Measurements from ENCODE around the gene VCAM1. TPM values are rescaled to one million over a fixed set of nuclear protein-coding genes. Genes with fewer than 3 reads are reported as not detected.

VCAM1 gene
- total and polyA plus RNA-seq, 2 of the 8 experiments (the other 6 are each of a cell fraction or from before 2014, with no cell fraction given): 0.21 TPM; not detected in 1

DNA sequence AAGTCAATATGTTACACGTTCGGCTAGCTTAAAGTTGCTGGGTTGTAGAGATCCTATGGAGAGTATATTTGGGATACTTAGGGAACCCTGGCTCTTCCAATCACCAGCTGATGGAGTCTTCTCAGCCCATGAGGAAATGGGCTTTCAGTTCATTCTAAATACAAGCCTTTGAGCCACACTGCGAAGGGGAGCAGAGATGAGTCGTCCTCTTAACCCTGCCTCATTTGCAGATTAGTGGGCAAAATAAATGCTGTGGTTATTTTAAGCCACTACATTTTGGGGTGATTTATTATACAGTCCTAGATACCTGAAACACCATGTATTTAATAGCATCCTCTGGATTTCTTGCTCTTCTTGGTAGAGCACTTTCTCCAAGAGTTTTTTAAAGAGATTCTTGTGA, 19.0 kb upstream of the VCAM1 start:
- 88% methylated on average over 4 of the region's 4 CpGs; no CpG with 5 or more reads in 1 of the 2 experiments for WGBS, 2 experiments (ENCODE audit: extremely low coverage in 1 of 2, insufficient coverage in 1 of 2, insufficient read length in 1 of 2, insufficient replicate concordance in 2 of 2, low coverage in 1 of 2, low lambda C conversion rate in 2 of 2, missing lambda C conversion rate in 1 of 2)
- H3K4me3 ChIP-seq (ENCODE audit: extremely low read depth in 1 of 4, insufficient read depth in 2 of 4, low read depth in 3 of 4, low read length in 4 of 4): no peak overlapping the region
- H3K4me2 ChIP-seq (ENCODE audit: insufficient read depth in 1 of 2, low read depth in 2 of 2, low read length in 2 of 2): no peak overlapping the region
- H3K9me3 ChIP-seq (ENCODE audit: insufficient read depth in 2 of 2, low read depth in 1 of 2, low read length in 1 of 2): no peaks in the 10 kb centered on the region
- TF ChIP-seq, protein P1, sequence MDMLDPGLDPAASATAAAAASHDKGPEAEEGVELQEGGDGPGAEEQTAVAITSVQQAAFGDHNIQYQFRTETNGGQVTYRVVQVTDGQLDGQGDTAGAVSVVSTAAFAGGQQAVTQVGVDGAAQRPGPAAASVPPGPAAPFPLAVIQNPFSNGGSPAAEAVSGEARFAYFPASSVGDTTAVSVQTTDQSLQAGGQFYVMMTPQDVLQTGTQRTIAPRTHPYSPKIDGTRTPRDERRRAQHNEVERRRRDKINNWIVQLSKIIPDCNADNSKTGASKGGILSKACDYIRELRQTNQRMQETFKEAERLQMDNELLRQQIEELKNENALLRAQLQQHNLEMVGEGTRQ (IDR thresholded peaks at IDR 0.05; ENCODE audit: low read length): no peak
- DNase-seq (ENCODE audit: low read depth in 1 of 2, low spot score in 2 of 2) (no peak), FAIRE-seq (no peak)
- H3K4ac ChIP-seq (replicated peaks; ENCODE audit: insufficient read length, low read depth, low read length): no peak overlapping the region
- no peak overlapping the region for H3K18ac ChIP-seq (ENCODE audit: extremely low read depth, low read length)
- H2BK5ac ChIP-seq (ENCODE audit: low read depth, low read length): no peak overlapping the region
- no peak overlapping the region for H3K23ac ChIP-seq (ENCODE audit: insufficient read length)
- POLR2A ChIA-PET (ENCODE audit: partially characterized antibody): no interaction called here
- no peak overlapping the region for H2BK12ac ChIP-seq (ENCODE audit: low read depth, low read length)
- H3K79me2 ChIP-seq (ENCODE audit: control insufficient read depth in 1 of 2, insufficient read depth in 2 of 2, low read length in 2 of 2): no peaks in the 10 kb centered on the region
- H3K14ac ChIP-seq (ENCODE audit: insufficient read length): no peak overlapping the region
- H3K23me2 ChIP-seq (ENCODE audit: low read depth, low read length): no peaks in the 10 kb centered on the region
- no peak overlapping the region for H3K56ac ChIP-seq (replicated peaks; ENCODE audit: insufficient read length, low read depth, low read length)
- no peak overlapping the region for H3K9ac ChIP-seq (replicated peaks in 1 of 4; ENCODE audit: extremely low read depth in 1 of 4, low read depth in 3 of 4, low read length in 3 of 4)
- no peak overlapping the region for H2BK120ac ChIP-seq (replicated peaks; ENCODE audit: low read depth, low read length)
- no peaks in the 10 kb centered on the region for H3K27me3 ChIP-seq (replicated peaks in 1 of 4; ENCODE audit: control insufficient read depth in 3 of 4, extremely low read depth in 1 of 4, insufficient read depth in 3 of 4, low read length in 3 of 4)
- CTCF ChIA-PET (ENCODE audit: partially characterized antibody): interaction anchor here (0.7 kb wide), 1 partner anchor 9 kb away, joined by 3 read pairs; no protein-coding TSS in a partner anchor
- no peaks in the 10 kb centered on the region for H3K79me1 ChIP-seq (ENCODE audit: low read depth, low read length)
- no peak overlapping the region for H2BK20ac ChIP-seq (ENCODE audit: low read length)
- H2AK5ac ChIP-seq (ENCODE audit: low read depth, low read length): no peak overlapping the region
- no peak overlapping the region for H4K91ac ChIP-seq (replicated peaks; ENCODE audit: insufficient read length, low read length)
- H3K4me1 ChIP-seq (replicated peaks in 1 of 4; ENCODE audit: control insufficient read depth in 3 of 4, insufficient read depth in 4 of 4, low read length in 3 of 4): peaks cover 0 to 5% (median 0%) of the 10 kb centered on the region in 4 experiments; a peak in 1 of 7 replicates
- no peak overlapping the region for H2BK15ac ChIP-seq (ENCODE audit: low read length)
- no peak overlapping the region for H4K5ac ChIP-seq (ENCODE audit: insufficient read length, low read depth, low read length)
- H3K27ac ChIP-seq (ENCODE audit: low read depth, low read length): no peak overlapping the region
- H4K20me1 ChIP-seq (replicated peaks in 1 of 2; ENCODE audit: control insufficient read depth in 1 of 2, insufficient read depth in 2 of 2, low read length in 2 of 2): no peaks in the 10 kb centered on the region
- no peak overlapping the region for H4K8ac ChIP-seq (ENCODE audit: extremely low read depth, insufficient read depth, low read length)
- H3K36me3 ChIP-seq (ENCODE audit: control insufficient read depth in 2 of 4, insufficient read depth in 4 of 4, low read length in 3 of 4): no peaks in the 10 kb centered on the region
- peak overlapping the region; percentile 64; the same call in 1 of the 2 replicates for H2AFZ ChIP-seq (ENCODE audit: low read length)

Measured in H1 (cell line).